ENCODE data around the gene ABCC6. TPM values are rescaled to one million over a fixed set of nuclear protein-coding genes. Genes with fewer than 3 reads are reported as not detected.
"Not testable (repeated sequence)": the region's sequence is repeated elsewhere in the genome, so short reads cannot be mapped to it uniquely, and the experiment has no call there.

Gene ABCC6
- total RNA-seq, 5 donors from 2014 or later (not counting 1 experiment from before 2014, with no cell fraction given) = 0.12 TPM; not detected in 4

GRCh38 chr16:16166085-16166484 is 57.2 kb downstream of the ABCC6 start:
- CTCF ChIA-PET = no interaction called here
- ATAC-seq (replicated peaks in 1 of 4) = no peak
- POLR2A ChIA-PET = no interaction called here
- Histone ChIP-seq H3K27me3 (replicated peaks in 1 of 2; ENCODE audit: control insufficient read depth in 2 of 2, extremely low read depth in 1 of 2, insufficient read depth in 2 of 2, low read length in 1 of 2) (peaks cover 0 to 22% of the 10 kb centered on the region in 2 experiments), H3K4me1 (ENCODE audit: control insufficient read depth in 1 of 2, extremely low read depth in 1 of 2, insufficient read depth in 2 of 2, low read length in 2 of 2) (no peaks in the 10 kb centered on the region), H3K36me3 (ENCODE audit: control insufficient read depth in 2 of 2, extremely low read depth in 1 of 2, insufficient read depth in 1 of 2, low read length in 1 of 2) (no peaks in the 10 kb centered on the region), H3K27ac (ENCODE audit: low read length) (no peak overlapping the region), H3K9me3 (no peaks in the 10 kb centered on the region), H3K4me3 (ENCODE audit: control insufficient read depth in 1 of 2, extremely low read depth in 1 of 2, low read length in 1 of 2) (no peak overlapping the region)
- Mint-ChIP-seq H3K4me3 (no peak overlapping the region), H3K36me3 (no peaks in the 10 kb centered on the region), H3K27me3 (peaks cover 9 to 10% of the 10 kb centered on the region in 2 donors), H3K4me1 (no peaks in the 10 kb centered on the region), H3K9me3 (peaks cover 0 to 3% (median 0%) of the 10 kb centered on the region in 3 donors), H3K27ac (no peak overlapping the region)
- no peak for DNase-seq
- WGBS (ENCODE audit: insufficient coverage) = 87% methylated on average over 5 of the region's 7 CpGs

- no peaks in the 10 kb centered on the region for H3K4me1 ChIP-seq (ENCODE audit: control insufficient read depth in 1 of 2, extremely low read depth in 1 of 2, insufficient read depth in 2 of 2, low read length in 2 of 2)
- H3K4me3 ChIP-seq (ENCODE audit: control insufficient read depth in 1 of 2, extremely low read depth in 1 of 2, low read length in 1 of 2) = no peak overlapping the region
- peaks cover 9 to 10% of the 10 kb centered on the region in 2 donors for H3K27me3 Mint-ChIP-seq
- no peak for ATAC-seq (replicated peaks in 1 of 4)
- no peak for DNase-seq
- no peak overlapping the region for H3K4me3 Mint-ChIP-seq
- H3K4me1 Mint-ChIP-seq = no peaks in the 10 kb centered on the region
- no peaks in the 10 kb centered on the region for H3K36me3 Mint-ChIP-seq
- H3K9me3 ChIP-seq = no peaks in the 10 kb centered on the region
- no peak overlapping the region for H3K27ac Mint-ChIP-seq
- H3K27ac ChIP-seq (ENCODE audit: low read length) = no peak overlapping the region
- no peaks in the 10 kb centered on the region for H3K36me3 ChIP-seq (ENCODE audit: control insufficient read depth in 2 of 2, extremely low read depth in 1 of 2, insufficient read depth in 1 of 2, low read length in 1 of 2)
- H3K9me3 Mint-ChIP-seq = peaks cover 2 to 4% (median 3%) of the 10 kb centered on the region in 3 donors
- ChIA-PET CTCF (no interaction called here), POLR2A (no interaction called here)
- 68% methylated on average over 3 of the region's 3 CpGs for WGBS (ENCODE audit: insufficient coverage)
- H3K27me3 ChIP-seq (replicated peaks in 1 of 2; ENCODE audit: control insufficient read depth in 2 of 2, extremely low read depth in 1 of 2, insufficient read depth in 2 of 2, low read length in 1 of 2) = peaks cover 0 to 27% of the 10 kb centered on the region in 2 experiments
Measured at GRCh38 chr16:16164243-16164642, 59.1 kb downstream of the ABCC6 start.

GRCh38 chr16:16163571-16163970 is 59.7 kb downstream of the ABCC6 start:
- Mint-ChIP-seq H3K9me3 (peaks cover 8 to 9% (median 8%) of the 10 kb centered on the region in 3 donors), H3K27me3 (peaks cover 9 to 10% of the 10 kb centered on the region in 2 donors), H3K36me3 (no peaks in the 10 kb centered on the region), H3K4me1 (no peaks in the 10 kb centered on the region), H3K27ac (no peak overlapping the region), H3K4me3 (no peak overlapping the region)
- CTCF ChIA-PET = no interaction called here
- Histone ChIP-seq H3K27me3 (replicated peaks in 1 of 2; ENCODE audit: control insufficient read depth in 2 of 2, extremely low read depth in 1 of 2, insufficient read depth in 2 of 2, low read length in 1 of 2) (peaks cover 0 to 27% of the 10 kb centered on the region in 2 experiments), H3K27ac (ENCODE audit: low read length) (no peak overlapping the region), H3K4me3 (ENCODE audit: control insufficient read depth in 1 of 2, extremely low read depth in 1 of 2, low read length in 1 of 2) (no peak overlapping the region), H3K9me3 (peaks cover 3% of the 10 kb centered on the region), H3K4me1 (ENCODE audit: control insufficient read depth in 1 of 2, extremely low read depth in 1 of 2, insufficient read depth in 2 of 2, low read length in 2 of 2) (no peaks in the 10 kb centered on the region), H3K36me3 (ENCODE audit: control insufficient read depth in 2 of 2, extremely low read depth in 1 of 2, insufficient read depth in 1 of 2, low read length in 1 of 2) (no peaks in the 10 kb centered on the region)
- WGBS (ENCODE audit: insufficient coverage) = 23% methylated on average over 4 of the region's 5 CpGs
- no peak for ATAC-seq (replicated peaks in 1 of 4)
- no peak for DNase-seq
- POLR2A ChIA-PET = no interaction called here

- no peak for DNase-seq
- H3K9me3 Mint-ChIP-seq = peaks cover 12 to 14% (median 13%) of the 10 kb centered on the region in 3 donors
- CTCF ChIA-PET = no interaction called here
- no peak overlapping the region for H3K27ac Mint-ChIP-seq
- no peak overlapping the region for H3K4me3 Mint-ChIP-seq
- no peak overlapping the region for H3K4me3 ChIP-seq (ENCODE audit: control insufficient read depth in 1 of 2, extremely low read depth in 1 of 2, low read length in 1 of 2)
- POLR2A ChIA-PET = no interaction called here
- H3K4me1 Mint-ChIP-seq = no peaks in the 10 kb centered on the region
- WGBS (ENCODE audit: insufficient coverage) = 88% methylated on average over 4 of the region's 4 CpGs
- ATAC-seq (replicated peaks in 1 of 4) = no peak
- no peaks in the 10 kb centered on the region for H3K36me3 Mint-ChIP-seq
- no peaks in the 10 kb centered on the region for H3K36me3 ChIP-seq (ENCODE audit: control insufficient read depth in 2 of 2, extremely low read depth in 1 of 2, insufficient read depth in 1 of 2, low read length in 1 of 2)
- peaks cover 3% of the 10 kb centered on the region for H3K9me3 ChIP-seq
- H3K27me3 Mint-ChIP-seq = peaks cover 9 to 10% of the 10 kb centered on the region in 2 donors
- peaks cover 0 to 27% of the 10 kb centered on the region in 2 experiments for H3K27me3 ChIP-seq (replicated peaks in 1 of 2; ENCODE audit: control insufficient read depth in 2 of 2, extremely low read depth in 1 of 2, insufficient read depth in 2 of 2, low read length in 1 of 2)
- H3K4me1 ChIP-seq (ENCODE audit: control insufficient read depth in 1 of 2, extremely low read depth in 1 of 2, insufficient read depth in 2 of 2, low read length in 2 of 2) = no peaks in the 10 kb centered on the region
- H3K27ac ChIP-seq (ENCODE audit: low read length) = no peak overlapping the region
Measured at GRCh38 chr16:16163109-16163508, 60.2 kb downstream of the ABCC6 start.

GRCh38 chr16:16162591-16162990 is 60.7 kb downstream of the ABCC6 start:
- no peak overlapping the region for H3K27ac Mint-ChIP-seq
- peaks cover 9 to 10% of the 10 kb centered on the region in 2 donors for H3K27me3 Mint-ChIP-seq
- H3K4me1 Mint-ChIP-seq = no peaks in the 10 kb centered on the region
- peaks cover 13 to 16% (median 15%) of the 10 kb centered on the region in 3 donors for H3K9me3 Mint-ChIP-seq
- Histone ChIP-seq H3K9me3 (peaks cover 3% of the 10 kb centered on the region), H3K36me3 (ENCODE audit: control insufficient read depth in 2 of 2, extremely low read depth in 1 of 2, insufficient read depth in 1 of 2, low read length in 1 of 2) (no peaks in the 10 kb centered on the region), H3K4me3 (ENCODE audit: control insufficient read depth in 1 of 2, extremely low read depth in 1 of 2, low read length in 1 of 2) (no peak overlapping the region), H3K4me1 (ENCODE audit: control insufficient read depth in 1 of 2, extremely low read depth in 1 of 2, insufficient read depth in 2 of 2, low read length in 2 of 2) (no peaks in the 10 kb centered on the region), H3K27me3 (replicated peaks in 1 of 2; ENCODE audit: control insufficient read depth in 2 of 2, extremely low read depth in 1 of 2, insufficient read depth in 2 of 2, low read length in 1 of 2) (peaks cover 0 to 27% of the 10 kb centered on the region in 2 experiments), H3K27ac (ENCODE audit: low read length) (no peak overlapping the region)
- ChIA-PET POLR2A (no interaction called here), CTCF (no interaction called here)
- WGBS (ENCODE audit: insufficient coverage) = 25% methylated on average over 3 of the region's 3 CpGs
- ATAC-seq (replicated peaks in 1 of 4) (no peak), DNase-seq (no peak)
- H3K4me3 Mint-ChIP-seq = no peak overlapping the region
- no peaks in the 10 kb centered on the region for H3K36me3 Mint-ChIP-seq

- CTCF ChIA-PET, H3K4me3 Mint-ChIP-seq: not testable (repeated sequence)
Measured at GRCh38 chr16:16161840-16162239, 61.5 kb downstream of the ABCC6 start.

GRCh38 chr16:16161319-16161718 is 62.0 kb downstream of the ABCC6 start:
- peaks cover 3% of the 10 kb centered on the region for H3K9me3 ChIP-seq
- H3K4me1 ChIP-seq (ENCODE audit: control insufficient read depth in 1 of 2, extremely low read depth in 1 of 2, insufficient read depth in 2 of 2, low read length in 2 of 2) = no peaks in the 10 kb centered on the region
- no peaks in the 10 kb centered on the region for H3K4me1 Mint-ChIP-seq
- no peak overlapping the region for H3K27ac Mint-ChIP-seq
- no peak overlapping the region for H3K4me3 ChIP-seq (ENCODE audit: control insufficient read depth in 1 of 2, extremely low read depth in 1 of 2, low read length in 1 of 2)
- H3K27ac ChIP-seq (ENCODE audit: low read length) = no peak overlapping the region
- DNase-seq (no peak), ATAC-seq (replicated peaks in 1 of 4) (no peak)
- peaks cover 9 to 10% of the 10 kb centered on the region in 2 donors for H3K27me3 Mint-ChIP-seq
- ChIA-PET CTCF (no interaction called here), POLR2A (no interaction called here)
- H3K4me3 Mint-ChIP-seq = no peak overlapping the region
- H3K9me3 Mint-ChIP-seq = peaks cover 13 to 20% (median 15%) of the 10 kb centered on the region in 3 donors
- H3K27me3 ChIP-seq (replicated peaks in 1 of 2; ENCODE audit: control insufficient read depth in 2 of 2, extremely low read depth in 1 of 2, insufficient read depth in 2 of 2, low read length in 1 of 2) = peaks cover 0 to 27% of the 10 kb centered on the region in 2 experiments
- no peaks in the 10 kb centered on the region for H3K36me3 ChIP-seq (ENCODE audit: control insufficient read depth in 2 of 2, extremely low read depth in 1 of 2, insufficient read depth in 1 of 2, low read length in 1 of 2)
- H3K36me3 Mint-ChIP-seq = no peaks in the 10 kb centered on the region
- 57% methylated on average over 5 of the region's 5 CpGs for WGBS (ENCODE audit: insufficient coverage)

More at GRCh38 chr16:16161840-16162239, 61.5 kb downstream of the ABCC6 start:
- H3K27ac Mint-ChIP-seq; DNase-seq; ATAC-seq (replicated peaks in 1 of 4); H3K9me3 ChIP-seq; H3K4me3 ChIP-seq (ENCODE audit: control insufficient read depth in 1 of 2, extremely low read depth in 1 of 2, low read length in 1 of 2); H3K4me1 Mint-ChIP-seq; H3K27ac ChIP-seq (ENCODE audit: low read length); POLR2A ChIA-PET; H3K4me1 ChIP-seq (ENCODE audit: control insufficient read depth in 1 of 2, extremely low read depth in 1 of 2, insufficient read depth in 2 of 2, low read length in 2 of 2); H3K36me3 Mint-ChIP-seq; H3K36me3 ChIP-seq (ENCODE audit: control insufficient read depth in 2 of 2, extremely low read depth in 1 of 2, insufficient read depth in 1 of 2, low read length in 1 of 2): not testable (repeated sequence)
- 80% methylated on average over 1 of the region's 5 CpGs for WGBS (ENCODE audit: insufficient coverage)
- peaks cover 9 to 10% of the 10 kb centered on the region in 2 donors for H3K27me3 Mint-ChIP-seq
- peaks cover 13 to 20% (median 15%) of the 10 kb centered on the region in 3 donors for H3K9me3 Mint-ChIP-seq
- peaks cover 0 to 27% of the 10 kb centered on the region in 2 experiments for H3K27me3 ChIP-seq (replicated peaks in 1 of 2; ENCODE audit: control insufficient read depth in 2 of 2, extremely low read depth in 1 of 2, insufficient read depth in 2 of 2, low read length in 1 of 2)

All from T-cell (primary cell).